ENCODE results near the gene CREBRF.
"Not testable (repeated sequence)": the region's sequence is repeated elsewhere in the genome, so short reads cannot be mapped to it uniquely, and the experiment has no call there.

CREBRF gene

GRCh38 chr5:173075137-173075843, 19.1 kb downstream of the CREBRF start:
- ChIA-PET POLR2A (no interaction called here), CTCF (no interaction called here)
- WGBS (ENCODE audit: insufficient coverage), result 98% methylated on average over 4 of the region's 5 CpGs
- H3K4me3 ChIP-seq (ENCODE audit: control insufficient read depth in 1 of 7, extremely low read depth in 1 of 7, insufficient read depth in 4 of 7, low read depth in 2 of 7, low read length in 6 of 7), result no peak overlapping the region
- peaks cover 0 to 2% (median under 1%) of the 10 kb centered on the region in 4 experiments for H3K4me1 ChIP-seq (ENCODE audit: control extremely low read depth in 1 of 4, control insufficient read depth in 4 of 4, insufficient read depth in 4 of 4, low read length in 3 of 4)
- no peaks in the 10 kb centered on the region for H3K9me3 ChIP-seq (ENCODE audit: control extremely low read depth in 1 of 5, control insufficient read depth in 4 of 5, insufficient read depth in 2 of 5, low read depth in 1 of 5, low read length in 4 of 5)
- H3K27me3 ChIP-seq (replicated peaks in 2 of 5; ENCODE audit: control insufficient read depth in 4 of 5, insufficient read depth in 5 of 5, low read length in 4 of 5), result no peaks in the 10 kb centered on the region
- peaks cover 0 to 4% (median 1%) of the 10 kb centered on the region in 4 experiments for H3K36me3 ChIP-seq (ENCODE audit: control insufficient read depth in 4 of 4, insufficient read depth in 4 of 4, low read length in 3 of 4)
- no peak overlapping the region for H3K27ac ChIP-seq (ENCODE audit: insufficient read depth in 1 of 2, low read depth in 1 of 2, low read length in 2 of 2, poor library complexity in 1 of 2, severe bottlenecking in 2 of 2)
- DNase-seq, result no peak

- CTCF ChIA-PET, result interaction anchor here (0.6 kb wide), 1 partner anchor 39 kb away, joined by 3 read pairs; no protein-coding TSS in a partner anchor
- WGBS (ENCODE audit: insufficient coverage), result no CpG with 5 or more reads among the region's 5 CpGs
- peaks cover under 1 to 9% (median 7%) of the 10 kb centered on the region in 4 experiments for H3K36me3 ChIP-seq (ENCODE audit: control insufficient read depth in 4 of 4, insufficient read depth in 4 of 4, low read length in 3 of 4)
- no peaks in the 10 kb centered on the region for H3K27me3 ChIP-seq (replicated peaks in 2 of 5; ENCODE audit: control insufficient read depth in 4 of 5, insufficient read depth in 5 of 5, low read length in 4 of 5)
- no peak overlapping the region for H3K4me3 ChIP-seq (ENCODE audit: control insufficient read depth in 1 of 7, extremely low read depth in 1 of 7, insufficient read depth in 4 of 7, low read depth in 2 of 7, low read length in 6 of 7)
- no peak for DNase-seq
- H3K4me1 ChIP-seq (ENCODE audit: control extremely low read depth in 1 of 4, control insufficient read depth in 4 of 4, insufficient read depth in 4 of 4, low read length in 3 of 4), result peaks cover 0 to 2% (median under 1%) of the 10 kb centered on the region in 4 experiments
- no peak overlapping the region for H3K27ac ChIP-seq (ENCODE audit: insufficient read depth in 1 of 2, low read depth in 1 of 2, low read length in 2 of 2, poor library complexity in 1 of 2, severe bottlenecking in 2 of 2)
- no peaks in the 10 kb centered on the region for H3K9me3 ChIP-seq (ENCODE audit: control extremely low read depth in 1 of 5, control insufficient read depth in 4 of 5, insufficient read depth in 2 of 5, low read depth in 1 of 5, low read length in 4 of 5)
- POLR2A ChIA-PET, result interaction anchor here (0.6 kb wide), 1 partner anchor 43 kb away, joined by 3 read pairs; no protein-coding TSS in a partner anchor
Measured at GRCh38 chr5:173075970-173076369, 19.8 kb downstream of the CREBRF start.

DNA sequence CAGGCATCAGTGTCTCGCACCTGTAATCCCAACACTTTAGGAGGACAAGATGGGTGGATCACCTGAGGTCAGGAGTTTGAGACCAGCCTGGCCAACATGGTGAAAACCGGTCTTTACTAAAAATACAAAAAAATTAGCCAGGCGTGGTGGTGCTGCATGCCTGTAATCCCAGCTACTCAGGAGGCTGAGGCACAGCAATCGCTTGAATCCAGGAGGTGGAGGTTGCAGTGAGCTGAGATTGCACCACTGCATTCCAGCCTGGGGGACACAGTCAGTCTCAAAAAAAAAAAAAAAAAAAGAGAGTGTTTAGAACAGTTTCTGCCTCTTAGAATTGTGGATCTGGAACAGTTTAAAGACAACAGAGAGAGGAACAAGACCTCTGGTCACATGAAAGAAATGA, 20.3 kb downstream of the CREBRF start:
- not testable (repeated sequence) for H3K27ac ChIP-seq (ENCODE audit: insufficient read depth in 1 of 2, low read depth in 1 of 2, low read length in 2 of 2, poor library complexity in 1 of 2, severe bottlenecking in 2 of 2); H3K4me1 ChIP-seq (ENCODE audit: control extremely low read depth in 1 of 4, control insufficient read depth in 4 of 4, insufficient read depth in 4 of 4, low read length in 3 of 4); DNase-seq; H3K9me3 ChIP-seq (ENCODE audit: control extremely low read depth in 1 of 5, control insufficient read depth in 4 of 5, insufficient read depth in 2 of 5, low read depth in 1 of 5, low read length in 4 of 5); H3K4me3 ChIP-seq (ENCODE audit: control insufficient read depth in 1 of 7, extremely low read depth in 1 of 7, insufficient read depth in 4 of 7, low read depth in 2 of 7, low read length in 6 of 7); H3K27me3 ChIP-seq (replicated peaks in 2 of 5; ENCODE audit: control insufficient read depth in 4 of 5, insufficient read depth in 5 of 5, low read length in 4 of 5)
- WGBS (ENCODE audit: insufficient coverage), result 100% methylated on average over 4 of the region's 4 CpGs
- peaks cover 4 to 12% (median 11%) of the 10 kb centered on the region in 4 experiments for H3K36me3 ChIP-seq (ENCODE audit: control insufficient read depth in 4 of 4, insufficient read depth in 4 of 4, low read length in 3 of 4)
- POLR2A ChIA-PET, result interaction anchor here (0.6 kb wide), 1 partner anchor 44 kb away, joined by 3 read pairs; no protein-coding TSS in a partner anchor
- CTCF ChIA-PET, result interaction anchor here (0.6 kb wide), 1 partner anchor 39 kb away, joined by 3 read pairs; no protein-coding TSS in a partner anchor

- DNase-seq, result no peak
- 96% methylated on average over 3 of the region's 3 CpGs for WGBS (ENCODE audit: insufficient coverage)
- H3K4me1 ChIP-seq (ENCODE audit: control extremely low read depth in 1 of 4, control insufficient read depth in 4 of 4, insufficient read depth in 4 of 4, low read length in 3 of 4), result peaks cover 0 to 2% (median under 1%) of the 10 kb centered on the region in 4 experiments
- H3K4me3 ChIP-seq (ENCODE audit: control insufficient read depth in 1 of 7, extremely low read depth in 1 of 7, insufficient read depth in 4 of 7, low read depth in 2 of 7, low read length in 6 of 7), result no peak overlapping the region
- H3K36me3 ChIP-seq (ENCODE audit: control insufficient read depth in 4 of 4, insufficient read depth in 4 of 4, low read length in 3 of 4), result peaks cover 4 to 19% (median 14%) of the 10 kb centered on the region in 4 experiments
- H3K27me3 ChIP-seq (replicated peaks in 2 of 5; ENCODE audit: control insufficient read depth in 4 of 5, insufficient read depth in 5 of 5, low read length in 4 of 5), result no peaks in the 10 kb centered on the region
- ChIA-PET POLR2A (interaction anchor here (0.7 kb wide), 1 partner anchor 102 kb away, joined by 3 read pairs; no protein-coding TSS in a partner anchor), CTCF (interaction anchor here (1.3 kb wide), 1 partner anchor 98 kb away, joined by 3 read pairs; no protein-coding TSS in a partner anchor)
- H3K9me3 ChIP-seq (ENCODE audit: control extremely low read depth in 1 of 5, control insufficient read depth in 4 of 5, insufficient read depth in 2 of 5, low read depth in 1 of 5, low read length in 4 of 5), result no peaks in the 10 kb centered on the region
- H3K27ac ChIP-seq (ENCODE audit: insufficient read depth in 1 of 2, low read depth in 1 of 2, low read length in 2 of 2, poor library complexity in 1 of 2, severe bottlenecking in 2 of 2), result no peak overlapping the region
Measured at GRCh38 chr5:173078878-173079277, 22.7 kb downstream of the CREBRF start.

DNA sequence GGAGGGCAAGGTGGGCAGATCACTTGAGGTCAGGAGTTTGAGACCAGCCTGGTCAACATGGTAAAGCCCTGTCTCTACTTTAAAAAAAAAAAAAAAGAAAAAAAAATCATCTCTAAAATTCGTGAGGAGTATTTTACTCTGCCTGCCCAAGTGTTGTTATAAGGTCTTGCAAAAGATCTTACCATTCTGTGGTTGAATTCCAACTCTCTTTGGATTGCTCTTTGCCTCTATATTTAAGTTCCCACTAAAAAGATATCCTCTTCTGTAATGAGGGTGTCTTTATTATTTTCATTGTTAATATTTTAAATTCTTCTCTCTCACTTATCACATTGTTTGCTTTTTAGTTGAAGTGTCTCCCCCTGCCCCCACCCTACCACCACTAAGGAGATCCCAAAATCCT, 33.4 kb downstream of the CREBRF start:
- H3K27me3 ChIP-seq (replicated peaks in 2 of 5; ENCODE audit: control insufficient read depth in 4 of 5, insufficient read depth in 5 of 5, low read length in 4 of 5), result no peaks in the 10 kb centered on the region
- no peak overlapping the region for H3K4me3 ChIP-seq (ENCODE audit: control insufficient read depth in 1 of 7, extremely low read depth in 1 of 7, insufficient read depth in 4 of 7, low read depth in 2 of 7, low read length in 6 of 7)
- H3K4me1 ChIP-seq (ENCODE audit: control extremely low read depth in 1 of 4, control insufficient read depth in 4 of 4, insufficient read depth in 4 of 4, low read length in 3 of 4), result no peaks in the 10 kb centered on the region
- WGBS (ENCODE audit: insufficient coverage), result no CpG with 5 or more reads among the region's 1 CpG
- POLR2A ChIA-PET, result no interaction called here
- CTCF ChIA-PET, result no interaction called here
- no peak for DNase-seq
- H3K36me3 ChIP-seq (ENCODE audit: control insufficient read depth in 4 of 4, insufficient read depth in 4 of 4, low read length in 3 of 4), result peaks cover 7 to 45% (median 15%) of the 10 kb centered on the region in 4 experiments
- no peaks in the 10 kb centered on the region for H3K9me3 ChIP-seq (ENCODE audit: control extremely low read depth in 1 of 5, control insufficient read depth in 4 of 5, insufficient read depth in 2 of 5, low read depth in 1 of 5, low read length in 4 of 5)
- no peak overlapping the region for H3K27ac ChIP-seq (ENCODE audit: insufficient read depth in 1 of 2, low read depth in 1 of 2, low read length in 2 of 2, poor library complexity in 1 of 2, severe bottlenecking in 2 of 2)

DNA sequence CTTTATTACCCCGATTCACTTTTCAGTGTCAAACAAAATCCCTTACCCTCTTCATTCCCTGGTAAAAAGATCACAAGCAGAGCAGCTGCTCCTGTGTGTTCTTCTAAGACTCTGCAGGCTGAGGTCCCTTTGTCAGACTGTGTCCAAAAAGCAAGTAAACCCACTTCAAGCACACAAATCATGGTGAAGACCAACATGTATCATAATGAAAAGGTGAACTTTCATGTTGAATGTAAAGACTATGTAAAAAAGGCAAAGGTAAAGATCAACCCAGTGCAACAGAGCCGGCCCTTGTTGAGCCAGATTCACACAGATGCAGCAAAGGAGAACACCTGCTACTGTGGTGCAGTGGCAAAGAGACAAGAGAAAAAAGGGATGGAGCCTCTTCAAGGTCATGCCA, 34.5 kb downstream of the CREBRF start:
- WGBS (ENCODE audit: insufficient coverage), result 95% methylated on average over 2 of the region's 2 CpGs
- CTCF ChIA-PET, result no interaction called here

GRCh38 chr5:173091981-173092380, 35.8 kb downstream of the CREBRF start:
- Histone ChIP-seq H3K9me3 (ENCODE audit: control extremely low read depth in 1 of 5, control insufficient read depth in 4 of 5, insufficient read depth in 2 of 5, low read depth in 1 of 5, low read length in 4 of 5) (no peaks in the 10 kb centered on the region), H3K4me3 (ENCODE audit: control insufficient read depth in 1 of 7, extremely low read depth in 1 of 7, insufficient read depth in 4 of 7, low read depth in 2 of 7, low read length in 6 of 7) (no peak overlapping the region), H3K4me1 (ENCODE audit: control extremely low read depth in 1 of 4, control insufficient read depth in 4 of 4, insufficient read depth in 4 of 4, low read length in 3 of 4) (no peaks in the 10 kb centered on the region), H3K36me3 (ENCODE audit: control insufficient read depth in 4 of 4, insufficient read depth in 4 of 4, low read length in 3 of 4) (peaks cover 7 to 34% (median 13%) of the 10 kb centered on the region in 4 experiments), H3K27ac (ENCODE audit: insufficient read depth in 1 of 2, low read depth in 1 of 2, low read length in 2 of 2, poor library complexity in 1 of 2, severe bottlenecking in 2 of 2) (no peak overlapping the region), H3K27me3 (replicated peaks in 2 of 5; ENCODE audit: control insufficient read depth in 4 of 5, insufficient read depth in 5 of 5, low read length in 4 of 5) (no peaks in the 10 kb centered on the region)
- DNase-seq, result no peak
- 100% methylated on average over 1 of the region's 5 CpGs for WGBS (ENCODE audit: insufficient coverage)
- CTCF ChIA-PET, result interaction anchor here (1.1 kb wide), 1 partner anchor 110 kb away, joined by 3 read pairs; no protein-coding TSS in a partner anchor
- POLR2A ChIA-PET, result no interaction called here

More for the DNA sequence above, 34.5 kb downstream of the CREBRF start:
- H3K9me3 ChIP-seq (ENCODE audit: control extremely low read depth in 1 of 5, control insufficient read depth in 4 of 5, insufficient read depth in 2 of 5, low read depth in 1 of 5, low read length in 4 of 5), result no peaks in the 10 kb centered on the region
- POLR2A ChIA-PET, result no interaction called here
- peaks cover 7 to 43% (median 15%) of the 10 kb centered on the region in 4 experiments for H3K36me3 ChIP-seq (ENCODE audit: control insufficient read depth in 4 of 4, insufficient read depth in 4 of 4, low read length in 3 of 4)
- DNase-seq, result no peak
- H3K27me3 ChIP-seq (replicated peaks in 2 of 5; ENCODE audit: control insufficient read depth in 4 of 5, insufficient read depth in 5 of 5, low read length in 4 of 5), result no peaks in the 10 kb centered on the region
- H3K4me3 ChIP-seq (ENCODE audit: control insufficient read depth in 1 of 7, extremely low read depth in 1 of 7, insufficient read depth in 4 of 7, low read depth in 2 of 7, low read length in 6 of 7), result no peak overlapping the region
- no peak overlapping the region for H3K27ac ChIP-seq (ENCODE audit: insufficient read depth in 1 of 2, low read depth in 1 of 2, low read length in 2 of 2, poor library complexity in 1 of 2, severe bottlenecking in 2 of 2)
- no peaks in the 10 kb centered on the region for H3K4me1 ChIP-seq (ENCODE audit: control extremely low read depth in 1 of 4, control insufficient read depth in 4 of 4, insufficient read depth in 4 of 4, low read length in 3 of 4)
